ENCODE results near the gene PXMP2.

- TF ChIP-seq, protein P1, sequence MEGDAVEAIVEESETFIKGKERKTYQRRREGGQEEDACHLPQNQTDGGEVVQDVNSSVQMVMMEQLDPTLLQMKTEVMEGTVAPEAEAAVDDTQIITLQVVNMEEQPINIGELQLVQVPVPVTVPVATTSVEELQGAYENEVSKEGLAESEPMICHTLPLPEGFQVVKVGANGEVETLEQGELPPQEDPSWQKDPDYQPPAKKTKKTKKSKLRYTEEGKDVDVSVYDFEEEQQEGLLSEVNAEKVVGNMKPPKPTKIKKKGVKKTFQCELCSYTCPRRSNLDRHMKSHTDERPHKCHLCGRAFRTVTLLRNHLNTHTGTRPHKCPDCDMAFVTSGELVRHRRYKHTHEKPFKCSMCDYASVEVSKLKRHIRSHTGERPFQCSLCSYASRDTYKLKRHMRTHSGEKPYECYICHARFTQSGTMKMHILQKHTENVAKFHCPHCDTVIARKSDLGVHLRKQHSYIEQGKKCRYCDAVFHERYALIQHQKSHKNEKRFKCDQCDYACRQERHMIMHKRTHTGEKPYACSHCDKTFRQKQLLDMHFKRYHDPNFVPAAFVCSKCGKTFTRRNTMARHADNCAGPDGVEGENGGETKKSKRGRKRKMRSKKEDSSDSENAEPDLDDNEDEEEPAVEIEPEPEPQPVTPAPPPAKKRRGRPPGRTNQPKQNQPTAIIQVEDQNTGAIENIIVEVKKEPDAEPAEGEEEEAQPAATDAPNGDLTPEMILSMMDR (conservative IDR thresholded peaks at IDR 0.05; ENCODE audit: low read depth, low read length): no peak
- no peak for TF ChIP-seq EZH2 (IDR thresholded peaks at IDR 0.05; ENCODE audit: borderline replicate concordance, low read depth, low read length, poor library complexity, severe bottlenecking)
Observed at GRCh38 chr12:132718644-132719043, 31.3 kb downstream of the PXMP2 start.
